H1 (cell line): ENCODE results near the gene ZNF813. TPM values are rescaled to one million over a fixed set of nuclear protein-coding genes. Genes with fewer than 3 reads are reported as not detected.

Source experiments
- MAX ChIP-seq: IDR thresholded peaks from 2 replicates; pipeline ENCODE4 v1.6.1; 2012; ENCODE audit warnings: inconsistent platforms
- NANOG ChIP-seq: IDR thresholded peaks from 2 replicates; pipeline ENCODE4 v1.6.1; 2011; ENCODE audit warnings: low read length, low read depth, mild to moderate bottlenecking, inconsistent platforms; ENCODE audit not compliant: insufficient read depth, poor library complexity, severe bottlenecking
- polyA plus RNA-seq, 7 experiments: library from polyadenylated mRNA; depleted of rRNA in 3 of 7; stranded (reverse) in 5 of 7; unstranded in 2 of 7; fragments of >200 nt in 5 of 7; fragments of 200-250 nt in 2 of 7; gene quantifications; 1 replicate in 5 of 7; 2 replicates in 1 of 7; 4 replicates in 1 of 7; pipeline versions ENCODE4 v1.2.1 to v1.2.3, GENCODE V29; 2011 to 2013; ENCODE audit warnings: missing spikeins in 2 of 7, mixed read lengths in 2 of 7
- total RNA-seq: library from RNA; stranded (reverse); fragmentation: NEBNext Ultra II Directional; extraction: Animal tissue kit (Norgen Biotek cat#: 25700); gene quantifications from 2 replicates; pipeline ENCODE4 v1.2.1, GENCODE V29; 2021

The ZNF813 gene
- total and polyA plus RNA-seq, 2 of the 8 experiments (the other 6 are each of a cell fraction or from before 2014, with no cell fraction given) = 2.9 to 22.1 TPM

- no peak for TF ChIP-seq MAX
- no peak for TF ChIP-seq NANOG
Measured at GRCh38 chr19:53506728-53507127, 39.2 kb downstream of the ZNF813 start (continued).
